Measurements from ENCODE around the gene PPFIBP2. TPM values are rescaled to one million over a fixed set of nuclear protein-coding genes. Genes with fewer than 3 reads are reported as not detected.

The PPFIBP2 gene
- total RNA-seq, 2 donors from 2014 or later = 16.3 to 25.5 TPM

DNA sequence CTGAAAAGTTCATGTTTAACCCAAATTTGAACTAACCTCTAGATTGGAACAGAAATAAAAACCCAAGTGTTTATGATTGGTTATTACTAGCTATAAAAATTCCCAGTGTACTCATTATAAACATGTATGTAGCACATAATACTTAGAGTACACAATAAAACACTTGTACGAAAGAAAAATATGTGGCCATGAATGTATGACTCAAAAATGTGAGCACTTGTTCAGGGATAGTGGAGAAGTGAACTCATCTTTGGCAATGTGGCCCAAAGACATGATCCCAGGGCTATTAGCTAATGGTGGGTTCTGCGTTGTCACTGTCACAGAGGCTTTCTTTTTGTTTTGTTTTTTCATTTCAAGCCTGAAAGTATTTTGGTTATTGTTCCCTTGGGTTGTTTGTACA, 72.0 kb downstream of the PPFIBP2 start:
- DNase-seq (no peak), ATAC-seq (no peak)
- intact Hi-C loops (cut with DNase I) = no loop called here

DNA sequence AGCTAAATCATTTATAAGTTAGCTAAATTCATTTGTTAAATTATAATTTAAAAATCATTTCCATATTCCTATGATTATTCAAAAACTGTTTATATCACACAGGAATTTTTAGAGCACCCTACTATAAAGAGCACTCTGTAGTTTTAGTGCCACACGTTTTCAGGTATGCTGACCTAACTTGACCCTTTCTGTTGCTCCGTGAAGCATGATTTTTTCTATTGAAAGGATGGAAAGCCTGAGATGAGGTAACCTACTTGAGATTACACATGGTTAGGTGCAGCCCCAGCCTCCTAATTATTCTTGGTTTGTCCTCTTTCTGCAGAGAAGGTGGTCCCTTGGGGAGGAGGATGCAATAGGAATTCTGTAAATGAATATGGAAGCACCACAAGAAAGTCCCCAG, 72.6 kb downstream of the PPFIBP2 start:
- DNase-seq (no peak), ATAC-seq (no peak)
- intact Hi-C loops (cut with DNase I) = no loop called here

DNA sequence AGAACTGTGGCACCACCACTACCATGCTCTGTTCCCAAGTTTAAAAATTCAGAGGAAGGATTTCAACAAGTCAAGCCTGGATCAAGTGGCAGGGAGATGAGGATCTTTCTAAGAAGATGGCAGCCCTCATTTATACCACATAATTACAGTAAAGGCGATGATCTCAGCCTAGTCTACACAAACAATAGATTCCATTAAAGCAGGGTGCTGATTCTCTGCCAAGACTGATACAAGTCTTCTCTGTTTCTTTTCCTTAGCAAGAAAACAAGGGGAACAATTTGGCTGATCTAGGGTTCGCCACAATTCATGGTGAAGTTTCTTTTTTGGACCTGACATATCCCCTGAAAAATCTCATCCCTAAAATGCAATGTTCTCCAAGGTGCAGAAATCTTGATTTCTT, 73.9 kb downstream of the PPFIBP2 start:
- no peak for DNase-seq
- intact Hi-C loops (cut with DNase I) = no loop called here
- ATAC-seq = no peak

DNA sequence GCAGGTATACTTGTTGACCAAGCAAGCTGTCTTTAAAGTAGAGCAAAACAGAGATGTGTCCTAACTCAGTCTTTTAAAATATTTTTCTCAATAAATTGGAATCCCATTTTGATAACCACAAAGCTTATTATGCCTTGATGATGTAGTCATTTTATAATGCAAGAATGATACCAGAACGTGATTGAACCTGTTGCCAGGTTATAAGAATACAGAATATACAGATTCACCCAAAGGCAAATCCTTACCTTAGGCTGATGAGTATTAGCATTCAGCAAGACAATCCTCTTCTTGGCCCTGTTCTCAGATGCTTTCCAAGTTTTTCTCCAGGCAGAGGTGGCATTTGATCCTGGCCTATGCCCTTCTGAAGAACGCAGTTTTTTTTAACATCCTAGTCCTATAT, 76.1 kb downstream of the PPFIBP2 start:
- DNase-seq (no peak), ATAC-seq (no peak)
- intact Hi-C loops (cut with DNase I) = no loop called here

DNA sequence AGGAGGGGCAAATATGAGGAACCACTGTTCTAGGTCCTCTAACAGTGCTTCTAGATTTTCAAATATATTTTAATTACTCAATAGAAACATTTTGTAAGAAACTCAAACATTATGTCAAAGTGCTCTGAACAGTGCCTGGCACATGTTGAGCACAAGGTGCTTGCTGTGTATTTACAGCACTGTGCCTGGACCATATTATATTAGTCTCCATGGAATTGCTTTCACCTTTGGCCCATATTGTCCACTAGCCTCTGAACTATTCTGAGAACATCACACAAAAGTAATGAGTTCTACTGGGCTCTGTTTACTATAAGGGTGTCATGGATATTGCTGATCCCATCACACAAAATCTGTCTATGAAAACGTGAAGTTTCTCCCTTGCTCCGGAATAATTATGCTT, 76.7 kb downstream of the PPFIBP2 start:
- DNase-seq = no peak
- no peak for ATAC-seq
- intact Hi-C loops (cut with DNase I) = no loop called here

DNA sequence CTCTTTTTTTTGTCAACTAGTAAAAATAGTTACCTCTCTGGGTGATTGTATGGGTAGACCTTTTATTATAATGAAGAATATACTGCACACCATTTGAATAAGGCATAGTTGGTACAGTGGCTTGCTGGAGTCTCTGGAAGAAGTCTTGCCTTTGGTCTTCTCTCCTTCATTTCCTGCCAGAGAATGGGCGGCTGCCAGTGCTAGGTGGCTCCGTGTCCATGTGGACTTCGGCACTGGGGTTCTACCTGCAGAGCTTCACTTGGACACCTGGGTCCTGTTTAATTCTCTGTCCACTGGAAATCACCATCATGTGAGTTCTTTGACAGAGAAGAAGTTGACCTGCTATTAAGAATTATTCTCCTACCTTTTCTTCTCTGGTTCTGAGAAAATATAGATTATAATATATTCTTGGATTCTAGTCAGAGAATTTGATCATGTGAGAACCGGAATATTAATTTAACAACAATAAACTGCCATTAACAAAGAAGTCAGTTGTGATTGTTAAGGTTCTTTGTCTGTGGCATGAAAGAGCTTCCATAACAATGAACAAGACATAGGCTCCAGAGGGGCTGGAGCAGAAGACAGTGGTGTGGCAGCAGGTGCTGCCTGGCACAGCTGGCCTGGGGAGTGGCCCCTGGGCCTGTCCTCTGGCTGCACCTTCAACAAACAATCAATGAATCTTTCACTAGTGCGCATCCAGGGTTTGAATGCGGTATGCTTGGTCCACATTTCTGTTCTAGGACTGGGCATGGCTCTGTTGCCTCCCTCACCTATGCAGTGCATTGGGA, 77.5 kb downstream of the PPFIBP2 start:
- ATAC-seq = no peak
- no peak for DNase-seq
- intact Hi-C loops (cut with DNase I) = no loop called here

DNA sequence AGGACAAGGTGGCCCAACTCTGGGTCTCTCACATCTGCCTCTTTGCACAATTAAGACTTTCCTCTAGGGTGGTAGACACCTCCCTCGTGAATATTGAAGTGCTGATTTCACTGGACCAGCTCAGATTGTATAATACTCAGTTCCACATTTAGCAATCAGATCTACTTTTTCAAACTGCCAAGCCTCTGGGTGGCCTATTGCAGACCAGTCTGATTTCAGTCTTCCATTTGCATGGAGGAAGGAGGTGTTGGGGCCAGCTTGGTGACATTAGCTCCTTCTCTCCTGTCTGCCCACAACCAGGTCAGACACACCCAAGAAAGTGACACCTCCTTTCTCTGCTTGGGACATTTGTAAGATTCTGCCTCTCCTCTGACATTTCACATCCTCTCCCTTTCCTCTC, 78.2 kb downstream of the PPFIBP2 start:
- intact Hi-C loops (cut with DNase I) = no loop called here
- ATAC-seq (no peak), DNase-seq (no peak)

DNA sequence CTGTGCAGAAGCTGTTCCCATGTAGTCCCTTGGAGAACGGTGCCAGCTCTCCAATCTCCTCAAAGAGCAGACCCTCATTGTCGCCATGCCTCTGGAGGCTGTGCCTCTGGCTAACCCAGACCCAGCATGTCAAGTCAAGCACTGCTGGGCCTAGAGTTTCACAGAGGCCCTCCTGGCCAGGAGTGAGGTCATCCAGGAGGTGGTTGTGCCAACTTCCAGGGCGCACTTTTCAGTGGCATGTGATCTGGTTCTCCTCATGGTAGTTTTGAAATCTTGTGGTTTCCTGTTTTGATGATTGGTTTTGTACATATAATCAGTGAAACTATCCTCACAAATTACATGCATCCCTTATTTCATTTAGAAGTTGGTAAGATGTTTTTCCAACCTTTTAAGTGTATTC, 78.9 kb downstream of the PPFIBP2 start:
- no peak for DNase-seq
- ATAC-seq = peak; percentile 80 to 85
- intact Hi-C loops (cut with DNase I) = no loop called here

DNA sequence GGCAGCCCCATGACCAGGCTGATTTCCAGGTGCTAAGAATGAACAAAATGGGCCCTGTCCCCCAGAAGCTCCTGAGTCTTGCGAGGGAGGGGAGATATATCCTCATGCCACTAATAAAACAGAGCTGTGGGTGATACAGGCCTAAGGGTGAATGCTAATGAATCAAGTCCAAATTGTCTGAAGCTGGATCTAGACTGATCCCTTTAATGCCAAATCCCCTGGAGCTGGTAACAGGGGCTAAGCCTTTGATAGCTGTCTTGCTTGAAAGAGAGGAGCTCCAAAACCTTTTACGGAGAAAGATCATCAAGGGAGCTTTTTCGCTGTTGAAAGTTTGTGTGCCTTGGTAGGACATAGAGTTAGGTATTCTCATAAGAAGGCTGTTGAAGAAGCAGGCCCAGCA, 79.7 kb downstream of the PPFIBP2 start:
- intact Hi-C loops (cut with DNase I) = no loop called here
- DNase-seq = no peak
- ATAC-seq = no peak

DNA sequence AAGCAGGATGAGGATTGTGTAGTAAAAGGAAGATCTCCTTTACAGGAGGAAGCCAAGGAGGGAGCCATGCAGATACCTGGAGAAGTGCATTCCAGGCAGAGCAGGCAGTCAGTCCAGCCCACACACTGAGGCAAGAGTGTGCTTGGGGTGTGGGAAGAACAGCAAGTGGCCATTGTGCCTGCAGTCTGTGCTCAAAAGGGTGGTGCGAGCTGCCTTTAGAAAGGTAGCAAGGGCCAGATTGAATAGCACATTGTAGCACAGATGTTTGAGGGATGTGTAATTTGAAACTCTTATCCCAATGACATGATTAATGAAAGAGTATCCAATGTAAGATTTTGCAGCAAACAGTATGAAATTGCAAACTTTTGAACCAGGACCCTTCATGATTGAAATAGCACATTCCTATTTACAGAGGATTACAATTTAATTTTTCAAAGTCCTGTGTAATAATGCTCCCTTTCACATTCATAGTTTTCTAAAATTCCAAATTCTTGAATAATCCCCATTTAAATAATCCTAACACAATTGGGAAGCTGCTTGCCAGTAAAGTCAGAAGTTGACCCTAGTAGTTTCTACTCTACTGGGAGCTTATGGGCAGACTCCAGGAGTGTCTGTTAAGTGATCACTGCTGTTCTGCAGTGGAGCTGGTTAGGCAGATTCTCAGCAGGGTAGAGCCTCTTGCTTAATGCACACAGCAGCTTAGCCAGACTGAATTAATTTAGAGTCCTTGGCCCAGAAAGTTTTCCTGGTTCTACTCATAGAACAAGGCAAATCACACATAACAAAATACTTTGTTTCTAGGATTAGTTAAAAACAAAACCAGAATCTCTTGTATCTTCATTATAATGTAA, 81.4 kb downstream of the PPFIBP2 start:
- DNase-seq (no peak), ATAC-seq (peak; percentile 60 to 76)
- intact Hi-C loops (cut with DNase I) = no loop called here

DNA sequence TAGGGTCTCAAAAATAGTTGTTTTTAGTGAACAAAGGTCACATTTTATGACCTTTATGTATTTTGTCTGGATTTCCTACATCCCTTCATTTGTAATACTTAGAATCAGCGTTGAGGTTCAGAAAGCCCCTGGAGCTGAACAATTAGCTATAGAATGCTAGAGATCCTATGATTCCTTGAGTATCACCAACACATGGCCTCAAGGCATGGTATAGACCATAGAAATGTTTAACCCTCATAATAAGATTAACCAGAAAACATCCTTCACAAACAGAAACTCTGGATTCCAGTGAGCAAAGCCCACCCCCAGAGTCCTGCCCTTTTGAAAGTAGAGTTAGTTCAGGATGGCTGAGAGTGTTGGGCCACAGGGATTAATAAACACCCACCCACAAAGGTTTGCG, 82.2 kb downstream of the PPFIBP2 start:
- ATAC-seq (no peak), DNase-seq (no peak)
- intact Hi-C loops (cut with DNase I) = no loop called here

DNA sequence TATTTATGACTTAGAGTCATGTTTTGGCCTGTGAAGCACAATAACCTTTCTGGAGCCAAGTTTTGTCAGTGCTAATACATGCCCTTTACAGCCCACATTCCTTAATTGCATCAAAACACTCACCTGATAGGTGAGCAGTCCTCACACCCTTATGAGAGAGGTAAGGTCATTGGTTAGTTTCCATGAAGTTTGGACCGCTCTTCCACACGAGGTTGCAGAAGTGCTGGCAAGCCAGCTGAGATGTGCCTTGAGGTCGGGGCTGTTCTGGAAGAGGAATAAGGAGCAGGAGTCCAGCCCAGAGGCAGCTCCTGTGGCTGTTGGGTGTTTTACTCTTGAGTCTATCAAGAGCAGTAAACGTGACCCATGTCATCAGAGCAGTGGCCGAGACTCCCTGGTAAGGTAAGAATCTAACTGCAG, 83.2 kb downstream of the PPFIBP2 start:
- intact Hi-C loops (cut with DNase I) = no loop called here
- ATAC-seq (no peak), DNase-seq (no peak)

DNA sequence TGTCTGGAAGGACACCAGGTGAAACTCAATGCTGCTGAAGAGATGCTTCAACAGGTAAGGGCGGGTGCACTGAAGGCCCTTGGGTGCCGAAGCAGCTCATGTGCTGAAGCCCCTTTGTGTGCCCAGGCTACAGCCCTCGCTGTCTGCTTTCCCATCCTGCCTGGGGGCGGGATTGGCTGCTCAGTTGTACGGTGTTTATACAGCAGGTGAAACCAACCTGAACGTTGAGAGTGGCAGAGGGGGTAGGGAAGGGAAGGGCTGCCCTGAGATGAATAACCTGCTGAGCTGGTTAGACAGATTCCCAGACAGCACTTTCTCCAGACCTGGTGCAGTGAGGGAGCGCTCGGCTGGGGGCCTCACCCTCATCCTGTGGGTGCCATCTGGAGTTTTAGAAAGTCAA, 83.8 kb downstream of the PPFIBP2 start:
- no peak for ATAC-seq
- intact Hi-C loops (cut with DNase I) = no loop called here
- no peak for DNase-seq

DNA sequence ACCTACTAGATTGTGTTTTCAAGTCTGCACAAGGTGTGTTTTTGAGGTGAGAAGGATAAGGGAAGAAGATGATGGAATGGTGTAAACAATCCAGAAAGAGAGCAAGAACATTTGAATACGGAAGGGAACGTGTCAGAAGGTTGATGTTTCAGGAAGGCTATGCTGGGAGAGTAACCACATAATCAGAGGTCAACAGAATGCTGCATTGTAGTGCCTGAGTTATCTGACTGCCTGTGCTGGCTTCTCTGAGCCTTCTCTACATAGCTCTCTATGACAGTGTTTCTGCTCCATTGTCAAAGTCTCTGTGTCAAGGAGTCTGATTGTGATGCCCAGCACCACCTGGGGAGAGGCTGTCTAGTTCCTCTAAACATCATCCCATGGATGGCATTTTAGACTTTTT, 85.4 kb downstream of the PPFIBP2 start:
- no peak for ATAC-seq
- DNase-seq = no peak
- intact Hi-C loops (cut with DNase I) = no loop called here

DNA sequence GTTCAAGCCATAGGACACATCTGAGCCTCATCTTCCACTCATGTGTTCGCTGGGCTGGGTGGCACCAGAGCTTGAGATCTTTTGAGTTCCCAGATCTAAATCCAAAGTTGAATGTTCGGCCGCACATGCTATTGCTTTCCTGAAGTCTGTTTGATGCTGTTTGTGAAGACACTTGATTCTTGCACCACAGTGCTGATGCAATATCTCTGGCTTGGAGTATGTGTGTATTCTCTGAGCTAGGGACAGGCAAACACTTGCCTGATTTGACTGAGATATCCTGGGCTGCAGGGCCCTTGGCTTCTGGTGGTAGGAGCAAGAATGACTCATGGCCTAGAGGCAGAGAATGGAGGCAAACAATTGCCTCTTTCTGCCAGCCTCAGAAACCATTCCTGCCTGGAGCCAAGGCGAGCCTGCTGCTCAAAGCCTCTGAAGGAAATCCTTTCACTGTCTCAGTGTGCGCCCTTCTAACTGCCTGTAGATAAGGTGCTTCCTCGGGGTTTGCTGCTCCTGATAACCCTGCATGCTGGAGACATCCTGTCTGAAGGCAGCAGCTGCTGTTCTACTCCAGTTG, 86.5 kb downstream of the PPFIBP2 start:
- DNase-seq (peak; percentile 43), ATAC-seq (peak; percentile 72 to 74)
- intact Hi-C loops (cut with DNase I) = no loop called here

DNA sequence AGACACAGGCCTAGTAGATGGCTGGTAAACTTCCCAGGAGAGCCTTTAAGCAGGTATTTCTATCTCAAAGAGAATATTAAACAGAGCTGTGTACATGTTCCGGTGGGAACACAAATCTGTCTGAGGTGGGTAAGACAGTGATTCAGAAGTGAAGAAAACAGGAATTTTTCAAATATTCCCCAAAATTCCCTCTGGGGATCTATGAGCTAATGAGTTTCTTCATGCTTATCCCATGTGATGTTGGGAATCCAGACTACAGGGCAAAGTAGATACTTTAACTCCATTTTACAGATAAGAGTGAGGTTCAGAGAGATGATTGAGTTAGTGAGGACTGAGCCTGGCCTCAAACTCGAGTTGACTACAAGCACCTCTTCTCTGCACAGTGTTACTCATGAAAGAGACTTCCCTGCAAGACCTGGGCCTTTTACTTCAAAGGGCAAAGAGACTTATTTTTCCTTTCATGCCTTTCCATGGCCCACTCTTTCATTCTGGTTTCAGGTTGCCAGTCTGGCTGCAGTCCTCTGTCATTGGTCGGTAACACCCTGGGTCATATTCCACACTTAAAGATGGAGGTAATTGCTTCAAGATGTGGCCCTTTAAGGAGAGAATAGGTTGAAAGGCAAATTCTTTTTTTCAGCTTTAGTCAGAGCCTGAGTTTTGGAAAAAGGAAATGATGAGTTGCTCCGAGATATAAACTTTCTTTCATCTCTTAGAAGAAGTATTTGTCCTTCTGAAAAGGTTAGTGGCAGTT, 89.4 kb downstream of the PPFIBP2 start:
- DNase-seq (no peak), ATAC-seq (no peak)
- intact Hi-C loops (cut with DNase I) = no loop called here

DNA sequence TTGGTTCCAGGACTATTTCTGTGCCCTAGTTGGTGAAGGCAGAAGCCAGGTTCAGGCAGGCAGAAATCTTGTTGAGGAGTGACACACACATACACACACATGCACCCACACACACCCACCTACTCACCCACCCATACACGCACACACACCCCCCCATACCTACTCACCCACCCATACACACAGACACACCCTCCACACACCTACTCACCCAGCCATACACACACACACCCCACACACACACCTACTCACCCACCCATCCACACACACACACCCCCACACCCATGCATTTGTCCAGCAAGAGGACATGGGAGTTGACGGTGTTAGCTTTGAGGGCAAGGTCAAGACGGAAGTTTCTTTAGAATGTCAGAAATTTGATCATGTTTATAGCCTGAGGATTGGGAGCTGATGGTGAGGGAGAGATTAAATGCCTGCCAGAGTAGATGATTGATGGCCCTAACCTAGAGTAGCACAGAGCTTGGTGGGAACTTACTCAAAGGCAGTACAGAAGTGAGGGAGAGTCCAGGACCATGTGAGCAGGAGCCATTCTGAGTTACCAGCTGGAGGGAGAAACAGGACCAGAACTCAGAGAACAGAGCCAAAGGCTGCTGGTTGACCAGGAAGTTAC, 90.6 kb downstream of the PPFIBP2 start:
- no peak for DNase-seq
- no peak for ATAC-seq
- intact Hi-C loops (cut with DNase I) = no loop called here

DNA sequence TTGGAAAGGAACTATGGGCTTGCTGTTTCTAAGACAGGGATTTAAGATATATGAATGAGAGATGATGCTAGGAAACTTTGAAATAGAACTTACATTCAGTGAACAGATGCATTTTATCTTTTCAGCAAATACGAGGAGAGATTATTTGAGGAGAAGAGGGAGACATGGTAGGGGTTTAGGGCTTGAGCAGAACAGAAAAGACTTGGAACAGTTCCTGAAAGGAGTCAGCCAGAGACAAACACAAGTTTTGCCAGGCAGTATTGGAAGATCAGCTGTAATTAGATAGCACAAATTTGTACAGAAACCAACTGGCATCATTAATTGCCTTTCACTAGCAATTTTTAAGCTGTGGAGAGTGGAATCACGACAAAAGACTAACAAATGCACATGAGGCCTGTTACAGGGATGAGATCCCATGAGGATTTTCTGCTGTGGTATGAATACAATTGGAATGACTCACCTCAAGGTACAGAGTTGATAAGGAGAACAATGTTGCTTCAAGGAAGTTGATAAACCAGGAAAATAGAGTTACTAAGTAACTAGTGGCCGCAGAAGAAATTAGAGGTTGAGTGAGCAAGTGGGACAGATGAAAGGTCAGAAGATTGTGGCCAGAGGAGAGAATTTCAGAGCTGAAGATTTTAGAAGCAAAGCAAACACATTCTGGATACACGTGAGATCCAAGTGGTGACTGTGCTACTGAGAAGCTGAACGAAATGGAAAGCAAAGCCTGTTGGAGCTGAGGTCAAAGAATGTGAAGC, 91.6 kb downstream of the PPFIBP2 start:
- DNase-seq (no peak), ATAC-seq (peak; percentile 29 to 42)
- intact Hi-C loops (cut with DNase I) = no loop called here

DNA sequence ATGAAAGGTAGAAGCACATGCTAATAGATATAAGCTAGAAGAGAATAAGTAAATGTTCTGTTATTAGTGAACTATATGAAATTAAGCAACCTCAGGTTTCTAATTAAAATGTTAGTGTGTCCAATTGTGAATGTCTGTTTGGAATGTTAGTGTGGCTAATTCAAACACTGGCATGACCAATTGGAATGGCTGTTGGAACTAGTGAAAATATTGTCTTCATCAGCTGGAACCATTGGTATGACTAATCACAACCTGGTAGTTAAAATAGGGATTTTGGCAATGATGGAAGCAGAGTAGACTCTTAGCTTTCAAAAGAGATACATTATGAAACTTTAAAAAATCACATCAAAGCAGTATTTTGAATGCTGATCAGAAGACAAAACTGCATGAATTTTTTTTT, 92.7 kb downstream of the PPFIBP2 start:
- DNase-seq (no peak), ATAC-seq (no peak)
- intact Hi-C loops (cut with DNase I) = no loop called here
